CD4-positive, alpha-beta T cell treated with Interferon alpha-2 for 1 hour (primary cell): Measurements from ENCODE around the gene GLI3.

Experiments used
- DNase-seq, 2 donors: peaks; one replicate each; pipeline ENCODE4 v3.0.0-alpha.2; 2020 to 2022

GLI3 gene

DNA sequence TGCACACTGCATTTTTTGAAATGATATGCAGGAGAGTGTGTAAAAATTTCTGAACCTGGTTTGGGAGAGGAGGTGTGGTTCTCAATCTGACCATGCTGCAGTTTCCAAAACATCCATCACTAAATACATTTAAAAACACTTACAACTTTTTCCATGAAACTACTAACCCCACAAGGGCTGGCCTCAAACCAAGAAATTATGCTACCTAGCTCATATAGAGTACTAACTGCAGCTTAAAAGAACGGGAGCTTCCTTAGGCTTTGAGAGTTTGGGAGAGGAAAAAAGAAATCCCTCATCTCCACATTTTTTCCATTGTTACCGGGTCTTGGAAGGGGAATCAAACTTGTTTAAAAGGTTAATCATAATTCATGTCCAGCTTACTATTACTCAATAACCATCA, 214.2 kb downstream of the GLI3 start:
- DNase-seq = no peak

DNA sequence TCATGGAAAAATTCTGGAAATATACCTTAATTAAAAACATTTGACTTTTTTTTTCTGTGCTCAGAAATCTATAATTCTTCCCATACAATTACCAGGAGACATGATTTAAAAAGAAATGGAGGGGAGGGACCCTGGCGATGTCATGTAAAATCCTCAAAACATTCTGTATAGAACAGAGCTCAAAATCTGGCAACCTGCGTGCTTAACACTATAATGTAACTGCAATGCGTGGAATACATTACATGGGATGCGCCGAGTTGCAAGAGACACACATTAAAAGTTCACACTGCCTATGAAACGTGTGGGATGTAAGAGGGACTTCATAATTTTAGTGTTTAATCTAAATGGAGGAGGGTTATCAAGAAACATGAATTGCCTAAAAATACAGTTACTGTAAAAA, 215.0 kb downstream of the GLI3 start:
- no peak for DNase-seq

GRCh38 chr7:42021631-42022030, 215.4 kb downstream of the GLI3 start:
- DNase-seq = no peak

DNA sequence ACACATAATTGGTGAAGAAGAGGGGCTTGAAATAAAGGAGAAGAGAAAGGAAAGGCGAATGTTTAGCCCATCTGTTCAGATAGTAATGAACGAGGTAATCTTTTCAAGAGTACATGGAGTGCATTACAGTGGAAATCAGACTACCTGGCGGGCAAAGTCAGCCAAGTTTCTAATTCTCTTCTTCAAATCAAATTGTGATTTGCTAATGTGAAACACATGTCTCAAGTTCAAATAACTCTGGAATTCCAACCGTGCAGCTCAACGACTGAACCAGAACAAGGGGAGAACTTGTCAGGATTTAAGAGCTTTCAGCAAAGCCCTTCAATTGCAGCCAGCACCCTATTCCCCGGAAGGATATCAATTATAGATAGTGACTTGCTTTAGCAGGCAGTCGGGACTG, 216.9 kb downstream of the GLI3 start:
- no peak for DNase-seq

DNA sequence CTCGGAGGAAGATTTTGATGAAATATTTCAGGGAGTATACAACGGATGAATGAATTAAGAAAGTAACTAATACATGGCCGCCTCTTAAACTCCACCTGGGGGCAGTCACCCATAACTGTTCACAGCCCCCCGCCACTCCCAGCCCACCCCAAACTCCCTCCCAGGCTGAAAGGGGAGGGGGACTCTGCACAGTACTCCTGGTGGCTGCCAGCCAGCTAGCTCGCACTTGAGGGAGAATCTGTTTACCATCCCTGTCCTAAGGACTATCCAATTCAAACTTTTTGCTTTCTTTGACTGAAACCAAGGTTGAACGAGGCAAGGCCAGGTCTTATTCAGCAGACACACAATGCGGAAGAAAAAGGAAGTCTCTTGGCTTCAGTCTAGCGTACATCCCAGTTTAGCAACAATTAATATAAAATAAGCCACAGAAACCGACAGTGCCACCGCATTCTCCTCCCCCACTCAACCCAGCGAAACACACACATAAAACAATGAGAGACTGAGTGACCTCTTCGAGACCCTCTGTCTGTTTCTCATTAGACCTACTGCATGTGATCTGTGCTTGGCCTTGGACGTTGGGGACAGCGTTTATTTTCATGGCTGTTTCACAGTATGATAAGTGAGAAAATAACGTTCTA, 219.5 kb downstream of the GLI3 start:
- DNase-seq = no peak

DNA sequence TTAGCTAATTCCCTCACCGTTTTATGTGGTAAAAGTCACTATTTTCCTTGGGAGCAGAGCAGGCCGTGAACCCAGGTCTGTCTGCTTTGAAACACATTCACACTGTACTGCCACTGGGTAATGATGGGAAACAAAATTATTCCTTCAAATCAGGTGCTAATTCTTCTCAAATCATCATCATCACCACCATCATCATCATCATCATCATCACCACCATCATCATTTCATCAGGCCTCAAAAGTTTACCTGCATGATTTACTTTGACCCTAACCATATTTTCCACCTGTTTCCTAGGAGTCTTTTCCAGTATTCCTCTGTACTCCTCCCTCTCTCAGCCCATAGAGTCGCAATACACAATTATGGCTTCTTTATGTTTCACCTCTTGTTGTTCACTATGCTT, 220.5 kb downstream of the GLI3 start:
- no peak for DNase-seq

DNA sequence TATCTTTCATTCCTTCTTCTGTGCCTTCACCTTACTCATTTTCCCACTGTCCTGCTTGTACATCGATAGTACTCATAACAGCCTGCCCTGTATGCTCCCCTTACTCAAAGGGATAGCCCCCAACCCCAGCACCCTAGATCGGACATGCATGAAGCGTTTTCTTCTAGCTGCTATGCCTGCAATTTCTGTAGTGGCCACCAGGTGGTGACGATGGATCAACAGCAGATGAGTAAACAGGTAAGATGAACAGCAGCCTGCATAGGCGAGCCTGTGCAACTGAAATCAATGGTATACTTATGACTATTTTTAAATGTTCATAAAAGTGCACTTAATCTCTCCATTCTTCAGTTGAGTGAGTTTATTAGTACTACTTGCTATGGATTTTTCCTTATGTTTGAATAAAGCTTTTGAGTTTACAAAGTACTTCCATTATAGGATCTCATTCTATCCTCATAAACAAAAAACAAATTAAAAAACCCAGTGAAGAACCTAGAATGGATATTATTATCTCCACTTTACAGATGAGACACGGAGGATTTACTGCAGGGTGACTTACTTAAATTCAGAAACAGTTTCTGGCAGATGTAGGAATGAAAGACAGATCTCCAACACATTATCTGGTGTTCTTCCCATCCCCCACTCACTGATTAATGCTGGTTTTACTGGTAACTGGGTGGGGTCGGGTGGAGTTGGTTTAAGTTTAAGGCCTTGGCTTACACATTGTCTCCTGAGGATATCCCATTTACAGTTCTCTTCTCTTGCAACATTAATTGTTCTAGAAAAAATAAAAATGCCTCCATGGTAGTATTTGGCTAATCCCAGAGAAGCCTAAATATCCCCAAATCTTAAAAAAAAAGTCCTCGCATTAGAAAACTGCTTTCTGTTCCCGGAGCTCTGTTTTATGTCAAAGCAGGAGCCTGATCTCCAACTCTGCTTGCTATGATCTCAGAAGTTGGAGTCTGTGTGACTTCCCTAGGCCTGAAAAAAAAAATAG, 222.1 kb downstream of the GLI3 start:
- DNase-seq = peak; percentile 15 to 27

DNA sequence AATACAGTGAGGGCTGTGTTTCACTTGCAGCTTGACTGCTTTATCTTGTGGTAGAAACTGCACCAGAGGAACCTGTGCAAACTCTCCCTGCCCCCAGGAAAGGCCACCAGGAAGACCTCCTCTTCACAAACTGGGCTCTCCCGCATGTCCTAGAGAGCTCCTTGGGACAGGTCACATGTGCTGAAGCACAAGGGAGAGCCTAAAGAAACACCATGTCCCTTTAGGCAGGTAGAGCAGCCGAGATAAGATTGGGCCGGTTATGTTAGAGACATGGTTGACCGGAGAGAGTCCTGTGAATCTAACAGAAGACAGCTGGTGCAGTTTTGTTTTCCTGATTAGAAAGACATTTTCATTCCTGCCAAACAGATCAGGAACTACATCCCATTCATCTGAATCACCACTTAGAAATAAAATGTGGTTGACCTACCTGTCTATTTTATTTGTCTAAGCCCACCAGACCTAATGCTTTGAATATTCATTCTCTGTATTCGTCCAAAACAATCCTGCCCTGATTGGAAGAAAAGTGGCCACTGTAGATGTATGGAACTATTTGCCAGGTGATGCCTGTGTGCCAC, 224.1 kb downstream of the GLI3 start:
- no peak for DNase-seq

DNA sequence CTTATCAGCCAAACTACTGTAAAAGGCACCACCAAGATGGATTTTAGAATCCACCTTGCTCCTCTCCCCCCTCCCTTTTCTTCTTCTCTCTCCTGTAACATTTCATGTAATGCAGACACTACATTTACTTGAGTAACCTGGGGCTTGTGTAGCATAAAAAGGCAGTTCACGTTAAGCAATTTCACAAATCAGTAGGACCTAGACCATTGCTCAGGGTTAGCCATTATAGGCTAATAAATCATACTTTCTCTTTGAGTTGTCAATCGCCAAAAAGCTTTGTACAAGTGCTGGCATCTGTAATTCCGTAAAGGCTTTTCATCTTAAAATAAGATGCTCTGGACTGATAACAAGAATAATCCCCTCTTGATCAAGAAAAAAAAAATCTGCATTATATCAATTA, 224.7 kb downstream of the GLI3 start:
- no peak for DNase-seq

- no peak for DNase-seq
Measured at GRCh38 chr7:42011846-42012245, 225.2 kb downstream of the GLI3 start.

DNA sequence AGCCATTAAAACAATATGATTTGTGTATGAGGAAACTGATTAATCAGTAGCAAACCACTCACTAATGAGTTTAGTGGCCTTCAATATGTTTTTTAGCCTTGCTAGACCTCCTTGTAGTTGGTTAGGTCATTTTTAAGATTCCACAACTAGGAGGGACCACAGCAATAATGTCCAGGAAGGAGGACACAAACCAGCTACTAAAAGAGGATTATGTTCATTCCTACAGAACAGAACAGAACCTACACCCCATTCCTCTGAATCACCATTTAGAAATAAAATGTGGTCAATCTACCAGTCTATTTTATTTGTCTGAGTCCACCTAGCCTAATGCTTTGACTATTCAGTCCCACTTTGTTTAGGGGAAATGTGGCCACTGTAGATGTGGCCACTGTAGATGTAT, 226.3 kb downstream of the GLI3 start:
- no peak for DNase-seq

DNA sequence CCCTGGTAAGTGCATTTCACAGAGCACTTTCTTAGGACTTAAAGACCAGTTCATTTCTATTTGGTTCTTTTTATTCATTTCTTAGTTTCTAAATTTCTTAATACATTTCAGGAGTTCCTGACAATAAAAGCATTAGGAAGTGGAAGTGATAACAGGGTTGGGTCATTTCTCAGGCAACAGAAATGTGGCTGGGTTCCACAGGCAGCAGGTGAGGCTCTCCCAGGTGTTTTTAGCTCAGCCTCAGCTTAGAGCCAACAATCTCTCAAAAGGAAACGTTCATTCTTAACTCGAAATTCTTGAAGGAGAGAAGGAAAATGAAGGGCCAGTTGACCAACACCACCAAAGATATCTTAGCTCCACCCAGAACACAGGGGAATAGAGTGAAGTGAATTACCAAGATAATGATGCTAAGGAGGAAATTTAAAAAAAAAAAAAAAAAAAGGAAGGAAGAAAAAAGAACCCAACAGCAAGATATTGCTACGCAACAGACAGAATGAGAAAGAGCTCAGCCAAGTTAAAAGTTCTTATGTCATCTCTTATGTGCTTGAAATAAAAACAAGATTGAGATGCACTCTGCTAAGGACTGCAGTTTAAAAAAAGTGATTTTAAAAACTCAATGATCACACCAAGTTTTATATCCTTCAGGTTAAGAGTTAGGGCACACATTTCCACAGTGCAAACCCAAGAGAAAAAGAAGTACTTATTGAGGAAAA, 230.1 kb downstream of the GLI3 start:
- DNase-seq = no peak

GRCh38 chr7:42002654-42003053, 234.4 kb downstream of the GLI3 start:
- no peak for DNase-seq

DNA sequence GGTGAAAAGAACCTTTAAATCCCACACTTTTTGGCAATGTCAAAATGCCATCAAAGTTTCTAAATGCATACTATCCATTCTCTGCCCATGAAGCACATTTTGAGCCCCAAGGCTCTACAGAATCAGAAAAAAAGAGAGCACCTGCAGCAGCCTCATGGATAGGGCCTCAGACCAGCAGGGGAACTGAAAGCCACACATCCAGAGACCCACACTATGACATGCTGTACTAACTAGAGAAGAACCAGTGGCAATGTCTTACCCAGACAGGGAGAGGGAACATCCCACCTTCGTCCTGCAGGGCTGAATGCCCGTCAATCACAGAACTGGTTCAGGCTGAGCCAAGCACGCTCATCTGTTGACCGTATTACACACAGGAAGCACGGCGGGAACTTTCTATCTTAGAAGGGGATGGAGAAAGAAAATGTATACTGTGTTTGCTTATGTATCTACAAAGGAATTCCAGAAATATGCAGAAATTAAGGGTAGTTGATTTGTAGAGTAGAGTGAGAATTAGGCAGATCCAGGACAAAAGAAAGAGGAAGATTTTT, 237.2 kb downstream of the GLI3 start:
- no peak for DNase-seq

GRCh38 chr7:41998041-41998440, 239.0 kb downstream of the GLI3 start:
- no peak for DNase-seq

DNA sequence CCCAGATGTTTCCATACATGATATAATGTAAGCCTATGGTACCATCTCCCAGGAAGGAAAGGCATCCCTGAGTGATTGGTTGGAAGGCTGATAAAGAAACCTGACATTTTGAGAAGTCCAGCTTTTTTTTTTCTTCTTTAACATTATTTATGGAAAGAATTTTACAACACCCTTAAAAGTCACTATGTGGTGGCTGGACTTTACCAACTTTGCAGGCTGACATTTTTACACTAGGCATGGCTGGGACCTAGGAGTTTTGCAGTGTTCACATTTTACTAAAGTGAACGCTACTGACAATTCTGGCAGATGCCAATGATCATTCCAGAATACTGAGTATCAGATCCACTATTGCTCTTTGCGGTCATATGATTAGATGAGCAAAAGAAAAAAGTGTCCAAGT, 239.9 kb downstream of the GLI3 start:
- DNase-seq = no peak

GRCh38 chr7:41996381-41997035, 240.5 kb downstream of the GLI3 start:
- DNase-seq = no peak

GRCh38 chr7:41995632-41996271, 241.3 kb downstream of the GLI3 start:
- no peak for DNase-seq

GRCh38 chr7:41994746-41995110, 242.3 kb downstream of the GLI3 start:
- DNase-seq = no peak

DNA sequence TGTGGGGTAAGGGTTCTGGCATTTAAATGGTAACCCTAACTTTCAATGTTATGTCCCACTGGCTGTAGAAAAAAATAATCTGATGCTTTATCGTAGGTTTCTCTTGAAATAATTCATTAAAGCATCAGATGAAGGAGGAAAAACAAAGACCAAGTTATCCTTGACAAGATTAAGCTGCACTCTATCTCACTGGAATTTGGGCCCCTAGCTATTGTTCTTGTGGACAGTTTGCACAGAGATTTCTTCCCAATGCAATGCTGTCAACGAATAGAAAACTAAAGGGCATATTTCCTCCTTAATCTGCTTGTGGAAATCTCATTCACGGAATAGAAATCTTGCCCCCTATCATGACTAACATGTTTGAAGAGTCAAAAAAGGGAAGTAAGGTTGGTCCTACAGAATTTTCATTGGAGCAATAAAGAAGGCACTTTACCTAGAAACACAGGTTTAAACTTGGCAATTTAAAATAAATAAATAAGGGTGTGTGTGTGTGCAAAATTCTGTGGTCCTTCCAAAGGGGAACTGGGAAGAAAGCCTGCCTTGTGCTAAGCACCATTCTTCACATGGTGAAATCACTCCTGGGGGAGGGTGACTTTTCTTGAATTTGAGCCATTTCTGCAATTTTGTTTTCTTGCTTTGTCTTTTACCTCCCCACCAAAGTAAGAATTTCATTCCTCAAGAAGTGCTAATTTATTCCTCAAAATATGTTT, 242.8 kb downstream of the GLI3 start:
- DNase-seq = no peak
